SKM-1 treated with dmso at 0.1 percent for 144 hours (cell line): ENCODE measurements around the gene ERCC6.

Experiments used
- DNase-seq: peaks from one replicate; lab custom pipeline; 2025; ENCODE audit not compliant: unreplicated experiment; lab: John Stamatoyannopoulos, UW

The ERCC6 gene

GRCh38 chr10:49549640-49550346 is 10.9 kb upstream of the ERCC6 start:
- no peak for DNase-seq

- DNase-seq: no peak
These were observed 4.7 kb upstream of the ERCC6 start for GRCh38 chr10:49543604-49544003.

- DNase-seq: no peak
These were observed 3.4 kb upstream of the ERCC6 start for GRCh38 chr10:49542353-49542752.

- DNase-seq: no peak
These were observed 2.8 kb upstream of the ERCC6 start for GRCh38 chr10:49541762-49542161.

DNA sequence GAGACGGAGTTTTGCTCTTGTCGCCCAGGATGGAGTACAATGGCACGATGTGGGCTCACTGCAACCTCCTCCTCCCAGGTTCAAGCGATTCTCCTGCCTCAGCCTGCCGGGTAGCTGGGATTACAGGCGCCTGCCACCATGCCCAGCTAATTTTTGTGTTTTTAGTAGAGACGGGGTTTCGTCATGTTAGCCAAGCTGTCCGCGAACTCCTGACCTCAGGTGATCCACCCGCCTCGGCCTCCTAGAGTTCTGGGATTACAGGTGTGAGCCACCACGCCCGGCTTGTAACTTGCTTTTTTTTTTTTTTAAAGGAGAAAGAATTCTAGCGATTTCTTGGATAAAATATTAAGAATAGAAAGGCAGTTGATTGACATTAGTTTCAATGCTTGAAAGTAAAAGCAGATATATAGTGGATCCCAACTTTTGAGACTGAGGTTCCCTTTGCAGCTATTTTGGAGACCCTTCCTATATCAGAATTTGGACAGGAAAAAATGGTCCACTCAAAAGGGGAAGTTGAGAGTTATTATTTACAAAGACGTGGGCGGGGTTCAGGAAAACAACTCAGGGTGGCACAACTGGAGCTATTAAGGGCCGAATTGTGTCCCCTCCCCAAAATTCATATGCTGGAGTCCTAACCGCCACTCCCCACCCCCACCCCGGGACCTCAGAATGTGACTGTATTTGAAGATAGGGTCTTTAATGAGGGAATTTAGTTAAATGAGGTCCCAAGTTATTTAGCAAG is 1.3 kb upstream of the ERCC6 start:
- no peak for DNase-seq

- DNase-seq: no peak
These were observed 482 bp upstream of the ERCC6 start for GRCh38 chr10:49539320-49539885.

DNA sequence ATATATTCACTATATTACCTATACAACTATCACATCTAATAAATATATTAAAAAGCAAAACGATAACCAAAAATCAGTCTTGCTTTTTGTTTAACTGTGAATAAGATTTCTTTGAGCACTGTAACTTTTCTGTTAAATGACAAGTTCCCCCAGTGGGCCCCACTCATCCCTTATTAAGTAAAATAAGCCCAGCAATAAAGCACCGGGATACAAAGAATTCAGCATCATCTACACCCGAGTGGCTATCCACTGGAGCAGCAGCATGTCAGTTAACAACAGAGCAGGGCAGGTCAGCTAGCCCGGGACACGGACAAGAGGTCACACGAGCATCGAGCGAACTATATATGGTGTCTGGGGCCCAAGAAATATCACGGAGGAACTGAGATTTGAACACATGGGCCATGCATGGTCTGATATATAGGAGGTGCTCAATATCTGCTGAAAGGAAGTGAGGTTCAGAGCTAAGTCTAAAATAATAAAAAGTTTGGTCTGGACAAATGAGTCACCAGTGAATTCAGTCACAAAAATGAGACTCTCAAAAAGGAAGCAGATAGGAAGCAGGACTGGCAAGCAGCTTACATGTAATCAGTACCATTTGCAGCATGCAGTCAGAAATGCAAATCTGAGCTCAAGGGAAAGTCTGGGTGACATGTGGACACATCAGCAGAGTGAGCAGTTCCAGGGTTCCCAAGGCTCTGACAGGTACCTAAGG is 4.1 kb downstream of the ERCC6 start:
- DNase-seq: no peak

DNA sequence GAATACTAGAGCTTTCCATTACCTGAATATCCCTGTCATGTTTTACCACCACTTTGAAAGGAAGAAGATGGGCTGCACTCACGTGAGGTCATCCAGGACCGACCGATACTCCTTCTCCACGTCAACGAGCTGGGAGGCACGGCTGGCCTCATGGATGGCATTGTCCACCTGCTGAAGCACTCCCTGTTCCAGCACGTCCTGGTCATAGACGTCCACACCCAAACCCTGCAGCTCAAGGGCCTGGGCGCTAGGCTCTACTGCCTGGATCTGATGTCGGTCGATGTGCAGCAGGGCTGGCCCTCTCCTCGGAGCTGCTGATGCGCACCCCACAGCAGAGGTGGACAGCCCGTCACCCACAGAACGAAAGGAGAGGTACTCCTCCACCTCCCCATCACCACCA is 6.5 kb downstream of the ERCC6 start:
- DNase-seq: no peak

DNA sequence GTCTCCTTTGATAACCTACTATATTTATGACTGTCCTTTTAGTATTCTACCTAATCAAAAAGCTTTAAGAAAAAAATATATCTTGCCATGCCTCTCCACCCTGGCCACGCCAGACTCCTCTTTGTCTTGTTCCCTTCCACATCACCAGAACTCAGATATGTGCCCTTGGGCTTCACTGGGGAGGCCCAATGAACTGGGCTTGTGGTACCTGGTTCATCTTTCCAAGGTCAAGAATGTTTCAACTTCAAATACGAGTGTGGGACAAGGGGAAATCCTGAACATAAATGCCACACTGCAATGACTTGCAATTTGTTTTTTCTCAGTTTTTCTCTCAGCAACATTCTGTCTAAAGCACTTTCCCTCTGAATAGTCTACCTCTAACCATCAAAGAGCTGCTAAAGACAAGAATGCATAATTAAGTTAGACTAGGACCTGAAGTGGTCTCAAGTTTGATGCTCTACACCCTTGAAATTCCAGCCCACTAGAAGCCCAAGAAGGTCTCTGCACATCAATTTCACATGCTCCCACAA is 9.9 kb downstream of the ERCC6 start:
- no peak for DNase-seq

DNA sequence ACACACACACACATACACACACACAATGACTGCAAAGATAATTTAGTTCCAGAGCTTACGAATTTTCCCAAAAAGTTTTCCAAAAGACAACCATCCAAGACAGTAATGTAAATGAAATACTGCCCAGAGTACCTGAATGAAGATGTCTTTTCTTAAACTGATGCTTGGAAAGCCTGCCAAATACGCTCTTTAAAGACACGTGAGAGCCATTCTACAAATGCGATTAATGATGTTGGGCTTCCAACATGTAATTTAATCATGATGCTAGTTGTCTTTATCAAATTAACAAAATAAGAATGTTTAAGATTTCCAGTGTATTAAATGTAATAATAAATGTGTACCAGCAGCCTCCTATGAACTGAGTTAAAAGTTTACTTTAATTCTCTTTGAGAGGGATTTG is 11.1 kb downstream of the ERCC6 start:
- DNase-seq: no peak

GRCh38 chr10:49527061-49527460 is 11.9 kb downstream of the ERCC6 start:
- no peak for DNase-seq

- no peak for DNase-seq
These were observed 12.3 kb downstream of the ERCC6 start for GRCh38 chr10:49526619-49527018.

GRCh38 chr10:49524496-49524895 is 14.4 kb downstream of the ERCC6 start:
- DNase-seq: no peak

DNA sequence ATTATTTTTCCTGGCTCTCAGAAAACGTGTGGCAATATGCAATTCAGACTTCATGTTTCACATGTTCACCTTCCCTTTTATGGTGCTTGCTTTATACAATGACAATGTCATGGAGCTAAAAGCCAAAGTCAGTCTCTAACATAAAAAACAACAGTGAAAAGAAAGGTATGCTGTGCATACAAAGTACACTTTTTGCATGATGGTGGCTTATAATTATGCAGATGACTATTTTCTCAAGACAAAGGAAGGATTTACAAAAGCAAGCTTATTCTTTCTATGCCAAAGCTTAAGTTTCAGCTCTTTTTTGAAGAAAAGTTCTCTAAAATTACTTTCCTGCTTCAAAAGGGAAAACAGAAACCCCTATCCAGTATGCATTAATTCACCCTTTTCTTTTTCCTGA is 15.6 kb downstream of the ERCC6 start:
- no peak for DNase-seq

GRCh38 chr10:49521062-49521461 is 17.9 kb downstream of the ERCC6 start:
- DNase-seq: no peak

DNA sequence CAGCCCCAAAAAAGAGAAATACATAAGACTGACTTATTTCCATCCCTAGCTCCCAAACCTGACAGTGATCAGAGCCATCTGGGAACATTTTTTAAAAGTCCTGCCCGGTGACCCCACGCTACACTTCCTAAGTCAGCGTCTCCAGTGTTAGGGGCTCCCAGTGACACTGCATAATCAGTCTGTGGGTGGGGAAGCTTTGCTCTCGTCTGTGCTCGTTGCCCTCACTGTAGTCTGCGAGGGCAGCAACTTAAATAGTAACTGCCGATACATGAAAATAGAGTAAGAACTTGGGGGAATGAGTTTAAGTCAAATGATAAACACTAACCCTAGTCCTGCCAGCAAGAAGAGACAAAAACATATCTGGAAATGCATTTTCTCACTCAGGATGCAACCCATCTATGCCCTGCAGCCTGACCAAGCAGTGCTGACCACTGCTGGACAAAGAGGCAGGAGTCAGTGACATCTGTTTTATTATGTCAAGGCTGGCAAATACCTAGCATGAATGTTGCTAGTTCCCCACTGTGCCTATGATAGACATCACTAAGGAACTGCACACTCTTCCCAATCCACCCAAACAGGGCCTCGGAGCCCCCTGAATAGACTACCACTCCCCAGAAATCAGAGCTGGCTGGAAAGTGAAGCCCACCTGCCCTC is 18.7 kb downstream of the ERCC6 start:
- no peak for DNase-seq

DNA sequence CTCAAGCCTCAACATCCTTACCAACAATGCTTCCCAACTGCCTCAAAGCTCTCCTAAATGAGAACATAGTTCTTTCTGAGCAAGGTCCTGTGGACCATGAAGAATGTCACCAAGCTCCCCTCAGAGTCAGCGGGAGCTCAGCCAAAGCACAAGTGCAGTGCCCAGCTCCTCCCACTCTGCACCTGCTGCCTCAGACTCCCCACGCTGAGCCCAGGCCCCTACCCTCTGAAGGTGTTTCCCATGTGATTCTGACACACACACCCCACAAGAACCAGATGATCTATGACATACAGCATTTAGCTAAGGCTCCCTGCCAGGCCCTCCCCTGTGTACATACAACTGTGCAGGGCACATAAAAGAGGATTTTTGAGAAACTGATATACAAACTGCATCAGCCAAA is 19.2 kb downstream of the ERCC6 start:
- no peak for DNase-seq

DNA sequence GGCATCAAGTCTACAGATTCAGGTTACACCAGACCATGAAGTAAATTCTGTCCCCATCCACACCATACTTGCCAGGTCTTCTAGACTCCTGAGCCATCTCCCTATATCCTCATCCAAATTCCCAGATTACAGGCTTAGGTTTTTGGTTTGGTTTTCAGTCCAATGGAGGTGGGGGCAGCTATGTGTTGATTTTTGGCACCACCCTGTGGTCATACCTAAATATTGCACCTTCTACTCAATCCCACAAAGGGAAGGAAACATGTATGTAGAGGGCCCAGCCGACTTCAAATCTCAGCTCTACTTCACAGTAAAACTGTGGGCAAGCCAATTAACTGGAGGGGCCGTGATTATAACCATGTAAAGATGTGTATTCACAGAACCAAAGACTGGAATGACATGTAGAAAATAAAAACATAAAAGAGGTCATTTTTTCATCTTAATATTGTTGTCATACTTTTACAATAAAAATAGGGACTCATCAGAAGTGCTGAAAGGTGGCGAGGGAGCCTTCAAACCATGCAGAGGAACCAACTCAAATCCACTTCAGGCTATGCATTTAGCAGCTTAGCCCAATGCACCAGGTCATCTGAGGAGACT is 19.8 kb downstream of the ERCC6 start:
- peak; percentile 23 for DNase-seq

DNA sequence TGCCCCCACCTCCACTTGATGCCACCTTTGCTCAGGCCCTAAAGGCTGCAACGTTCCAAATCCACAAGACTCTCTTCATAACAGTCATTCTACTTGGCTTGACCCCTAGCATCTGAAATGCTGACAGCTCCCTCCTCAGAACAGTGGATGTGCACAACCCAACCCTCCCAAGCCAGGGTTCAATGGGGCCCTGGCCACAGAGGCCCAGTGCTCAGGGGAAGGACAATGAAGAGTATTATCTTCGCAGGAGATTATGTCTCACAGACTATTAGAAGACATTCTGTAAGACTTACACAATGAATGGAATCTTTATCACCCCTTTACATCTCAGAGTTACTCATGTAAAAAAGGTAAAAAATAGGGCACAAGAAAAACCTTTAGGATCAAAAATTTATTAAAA is 20.4 kb downstream of the ERCC6 start:
- DNase-seq: no peak

DNA sequence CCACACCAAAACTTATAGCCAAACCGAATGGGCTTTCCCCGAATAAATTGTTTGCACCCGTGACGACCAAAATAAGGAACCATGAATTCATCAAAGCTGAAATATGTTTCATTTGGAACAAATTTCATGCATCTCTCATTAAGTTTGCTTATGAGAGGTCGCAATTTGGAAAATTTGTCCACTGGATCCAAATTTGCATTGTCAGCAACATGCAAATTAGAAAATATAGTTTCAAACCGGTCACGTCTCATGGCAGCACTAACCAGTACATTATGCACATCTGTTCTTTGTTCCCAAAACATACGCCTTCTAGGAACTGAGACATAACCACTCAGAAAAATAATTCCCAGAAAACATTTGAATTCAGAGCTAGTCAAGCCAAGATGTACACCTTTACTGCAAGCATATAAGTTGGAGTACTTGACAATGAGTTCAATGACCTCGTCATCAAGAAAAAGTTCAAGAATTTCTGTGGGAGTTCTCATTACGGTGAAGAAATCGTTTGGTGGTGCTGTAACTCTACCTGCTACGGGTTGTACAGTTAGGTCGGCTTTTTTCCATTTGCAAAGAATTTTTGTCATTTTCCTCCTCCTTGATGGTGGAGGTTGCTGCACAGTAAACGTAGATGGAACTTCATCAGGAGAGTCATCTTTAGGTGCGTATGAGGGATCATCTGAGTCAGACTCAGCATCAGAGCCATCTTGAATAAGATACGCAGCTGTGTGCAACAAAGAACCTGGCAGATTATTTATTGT is 22.5 kb downstream of the ERCC6 start:
- DNase-seq: no peak
